Measurements from ENCODE around the gene TEDC1. TPM values are rescaled to one million over a fixed set of nuclear protein-coding genes. Genes with fewer than 3 reads are reported as not detected.

The TEDC1 gene
- total RNA-seq, 1 donor from 2014 or later: 12.7 TPM

DNA sequence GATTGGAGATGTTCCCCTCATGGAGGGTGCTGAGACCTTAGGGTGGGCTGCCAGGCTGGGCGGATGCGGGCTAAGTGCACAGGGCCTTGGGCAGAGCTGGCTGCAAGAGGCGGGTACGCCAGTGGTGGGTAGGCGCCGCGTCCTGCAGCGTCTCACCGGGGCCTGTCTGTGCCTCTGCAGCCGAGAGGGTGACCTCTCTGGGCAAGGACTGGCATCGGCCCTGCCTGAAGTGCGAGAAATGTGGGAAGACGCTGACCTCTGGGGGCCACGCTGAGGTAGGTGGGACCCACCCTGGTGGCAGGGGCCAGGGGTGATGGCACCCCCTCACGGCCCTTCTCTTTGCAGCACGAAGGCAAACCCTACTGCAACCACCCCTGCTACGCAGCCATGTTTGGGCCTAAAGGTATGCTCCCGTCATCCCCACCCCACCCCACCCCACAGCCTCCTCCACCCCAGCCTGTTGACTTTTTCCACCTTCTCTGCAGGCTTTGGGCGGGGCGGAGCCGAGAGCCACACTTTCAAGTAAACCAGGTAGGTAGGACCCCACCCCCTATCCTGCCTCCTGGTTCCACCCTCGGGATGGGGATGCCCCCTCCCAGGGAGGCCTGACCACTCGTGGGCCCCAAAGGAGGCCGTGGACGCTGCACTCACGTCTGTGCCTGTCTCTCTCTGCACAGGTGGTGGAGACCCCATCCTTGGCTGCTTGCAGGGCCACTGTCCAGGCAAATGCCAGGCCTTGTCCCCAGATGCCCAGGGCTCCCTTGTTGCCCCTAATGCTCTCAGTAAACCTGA lies 2.9 kb upstream of the TEDC1 start:
- intact Hi-C loops (cut with DNase I): loop anchor here (10.0 kb wide), 3 partner anchors 463 to 803 kb away; partner anchors contain the start of genes CDCA4 and INF2
- no peaks in the 10 kb centered on the region for H3K9me3 ChIP-seq
- DNase-seq (ENCODE audit: low spot score in 2 of 2): no peak
- peak overlapping the region; percentile 89 to 99 for H3K27ac ChIP-seq
- no peaks in the 10 kb centered on the region for H3K36me3 ChIP-seq
- TF ChIP-seq, protein P1, sequence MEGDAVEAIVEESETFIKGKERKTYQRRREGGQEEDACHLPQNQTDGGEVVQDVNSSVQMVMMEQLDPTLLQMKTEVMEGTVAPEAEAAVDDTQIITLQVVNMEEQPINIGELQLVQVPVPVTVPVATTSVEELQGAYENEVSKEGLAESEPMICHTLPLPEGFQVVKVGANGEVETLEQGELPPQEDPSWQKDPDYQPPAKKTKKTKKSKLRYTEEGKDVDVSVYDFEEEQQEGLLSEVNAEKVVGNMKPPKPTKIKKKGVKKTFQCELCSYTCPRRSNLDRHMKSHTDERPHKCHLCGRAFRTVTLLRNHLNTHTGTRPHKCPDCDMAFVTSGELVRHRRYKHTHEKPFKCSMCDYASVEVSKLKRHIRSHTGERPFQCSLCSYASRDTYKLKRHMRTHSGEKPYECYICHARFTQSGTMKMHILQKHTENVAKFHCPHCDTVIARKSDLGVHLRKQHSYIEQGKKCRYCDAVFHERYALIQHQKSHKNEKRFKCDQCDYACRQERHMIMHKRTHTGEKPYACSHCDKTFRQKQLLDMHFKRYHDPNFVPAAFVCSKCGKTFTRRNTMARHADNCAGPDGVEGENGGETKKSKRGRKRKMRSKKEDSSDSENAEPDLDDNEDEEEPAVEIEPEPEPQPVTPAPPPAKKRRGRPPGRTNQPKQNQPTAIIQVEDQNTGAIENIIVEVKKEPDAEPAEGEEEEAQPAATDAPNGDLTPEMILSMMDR (IDR thresholded peaks at IDR 0.05): no peak
- H3K4me3 ChIP-seq: peak overlapping the region; percentile 64 to 67
- H3K4me1 ChIP-seq: peaks cover 29 to 57% of the 10 kb centered on the region in 2 donors
- H3K27me3 ChIP-seq: no peaks in the 10 kb centered on the region

DNA sequence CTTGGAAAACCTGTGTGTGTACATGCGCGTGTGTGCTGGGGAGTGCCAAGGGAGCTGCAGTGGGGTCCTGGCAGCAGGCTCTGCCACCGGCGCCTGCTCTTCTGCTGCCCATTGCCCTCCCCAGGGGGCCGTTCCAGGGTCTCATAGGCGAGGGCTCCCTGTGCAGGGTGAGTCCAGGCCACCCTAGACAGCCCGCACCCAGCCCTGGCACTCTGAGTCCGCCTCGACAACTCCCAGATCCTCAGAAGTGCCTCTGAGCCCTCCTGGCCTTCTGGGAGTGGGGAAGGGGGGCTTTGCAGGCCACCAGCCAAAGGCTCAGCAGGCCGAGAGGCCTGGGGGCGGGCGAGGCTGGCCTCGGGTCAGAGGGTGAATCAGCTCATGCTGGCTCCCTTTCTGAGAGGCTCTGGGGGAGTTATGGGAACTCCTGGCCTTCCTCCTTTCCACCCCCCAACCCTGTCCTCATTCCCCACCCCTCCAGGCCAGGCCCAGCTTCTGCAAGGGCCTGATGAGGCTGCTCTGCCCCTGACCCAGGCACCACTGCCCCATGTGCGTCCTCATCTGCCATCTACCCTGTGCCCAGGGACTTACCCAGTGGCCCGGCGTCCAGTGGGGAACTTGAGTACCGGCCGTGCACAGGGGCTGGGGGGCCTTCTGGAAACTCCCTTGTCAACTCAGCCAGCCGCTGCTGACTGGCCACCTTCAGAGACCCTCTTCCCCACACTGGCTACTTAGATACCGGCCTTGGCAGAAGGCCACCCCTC lies 2.1 kb upstream of the TEDC1 start:
- TF ChIP-seq, protein P1 (IDR thresholded peaks at IDR 0.05): no peak
- Histone ChIP-seq H3K4me1 (peaks cover 22 to 50% of the 10 kb centered on the region in 2 donors), H3K27me3 (no peaks in the 10 kb centered on the region), H3K9me3 (no peaks in the 10 kb centered on the region), H3K4me3 (peak overlapping the region; percentile 64 to 67), H3K36me3 (no peaks in the 10 kb centered on the region), H3K27ac (peak overlapping the region; percentile 89 to 99)
- intact Hi-C loops (cut with DNase I): loop anchor here (10.0 kb wide), 3 partner anchors 464 to 804 kb away; partner anchors contain the start of genes CDCA4 and INF2
- no peak for DNase-seq (ENCODE audit: low spot score in 2 of 2)

DNA sequence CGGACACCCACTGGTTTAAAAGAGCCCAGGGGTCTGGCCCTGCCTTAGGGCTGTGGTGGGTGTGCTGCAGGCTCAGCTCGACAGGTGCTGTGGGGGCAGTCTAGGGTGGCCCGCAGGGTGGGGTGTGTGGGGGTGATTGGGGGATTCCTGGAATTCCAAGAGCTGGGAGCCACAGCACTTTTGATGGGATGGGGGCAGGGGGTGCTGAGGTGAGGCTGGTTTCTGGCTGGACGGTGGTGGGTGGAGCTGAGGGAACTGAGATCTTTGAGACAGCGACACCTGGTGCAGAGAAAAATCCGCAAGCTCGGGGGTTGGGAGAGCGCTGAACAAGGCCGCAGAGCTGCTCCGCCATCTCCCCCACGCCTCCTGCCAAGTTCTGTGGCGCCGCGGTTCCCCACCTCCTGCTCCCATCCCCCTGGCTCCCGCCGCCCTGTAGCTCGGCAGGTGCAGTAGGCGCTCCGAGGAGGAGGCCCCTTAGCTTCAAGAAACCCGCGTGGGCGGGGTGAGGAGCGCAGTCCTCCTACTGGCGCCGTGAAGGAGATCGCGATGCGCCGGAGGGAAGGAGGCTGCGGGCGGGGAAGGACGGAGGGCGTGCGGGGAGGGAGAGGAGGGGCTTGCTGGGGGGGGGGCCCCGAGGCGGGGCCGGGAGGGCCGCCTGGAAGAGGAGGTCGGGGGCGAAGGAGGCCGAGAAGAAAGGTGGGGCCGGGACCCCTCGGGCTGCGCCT lies 1.3 kb upstream of the TEDC1 start:
- peak overlapping the region; percentile 64 to 67 for H3K4me3 ChIP-seq
- peak in 1 of 2 donors; percentile 93 for DNase-seq (ENCODE audit: low spot score in 2 of 2)
- peak overlapping the region; percentile 89 to 99 for H3K27ac ChIP-seq
- H3K27me3 ChIP-seq: no peaks in the 10 kb centered on the region
- H3K36me3 ChIP-seq: no peaks in the 10 kb centered on the region
- peaks cover 19 to 44% of the 10 kb centered on the region in 2 donors for H3K4me1 ChIP-seq
- no peaks in the 10 kb centered on the region for H3K9me3 ChIP-seq
- TF ChIP-seq, protein P1 (IDR thresholded peaks at IDR 0.05): peak; percentile 61 to 87 (median 79)
- intact Hi-C loops (cut with DNase I): loop anchor here (1.0 to 10.0 kb wide), 11 partner anchors 8 to 805 kb away; partner anchors contain the start of genes CDCA4, CRIP2, INF2 and MTA1

DNA sequence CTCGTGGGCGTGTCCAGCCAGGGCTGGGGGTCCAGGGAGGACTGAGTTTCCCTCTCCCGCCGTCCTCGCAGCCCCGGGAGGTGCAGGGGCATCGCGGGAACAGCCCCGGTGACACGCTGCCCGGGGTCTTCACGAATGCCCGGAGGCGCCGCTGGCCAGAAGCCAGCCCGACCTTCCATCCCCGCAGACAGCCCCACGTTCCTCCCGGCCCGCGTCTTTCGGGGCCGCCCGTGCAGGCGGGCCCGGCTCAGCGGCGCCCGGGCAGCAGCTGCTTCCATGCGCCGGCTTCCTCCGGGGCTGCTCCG lies 827 bp upstream of the TEDC1 start:
- Histone ChIP-seq H3K27ac (peak overlapping the region; percentile 89 to 99), H3K4me3 (peak overlapping the region; percentile 64 to 67), H3K4me1 (peaks cover 19 to 39% of the 10 kb centered on the region in 2 donors), H3K36me3 (no peaks in the 10 kb centered on the region), H3K9me3 (no peaks in the 10 kb centered on the region), H3K27me3 (no peaks in the 10 kb centered on the region)
- intact Hi-C loops (cut with DNase I): loop anchor here (1.0 to 5.0 kb wide), 8 partner anchors 9 to 398 kb away; partner anchors contain the start of genes CRIP2, MTA1, TEX22 and TMEM121
- TF ChIP-seq, protein P1 (IDR thresholded peaks at IDR 0.05): no peak
- DNase-seq (ENCODE audit: low spot score in 2 of 2): no peak

DNA sequence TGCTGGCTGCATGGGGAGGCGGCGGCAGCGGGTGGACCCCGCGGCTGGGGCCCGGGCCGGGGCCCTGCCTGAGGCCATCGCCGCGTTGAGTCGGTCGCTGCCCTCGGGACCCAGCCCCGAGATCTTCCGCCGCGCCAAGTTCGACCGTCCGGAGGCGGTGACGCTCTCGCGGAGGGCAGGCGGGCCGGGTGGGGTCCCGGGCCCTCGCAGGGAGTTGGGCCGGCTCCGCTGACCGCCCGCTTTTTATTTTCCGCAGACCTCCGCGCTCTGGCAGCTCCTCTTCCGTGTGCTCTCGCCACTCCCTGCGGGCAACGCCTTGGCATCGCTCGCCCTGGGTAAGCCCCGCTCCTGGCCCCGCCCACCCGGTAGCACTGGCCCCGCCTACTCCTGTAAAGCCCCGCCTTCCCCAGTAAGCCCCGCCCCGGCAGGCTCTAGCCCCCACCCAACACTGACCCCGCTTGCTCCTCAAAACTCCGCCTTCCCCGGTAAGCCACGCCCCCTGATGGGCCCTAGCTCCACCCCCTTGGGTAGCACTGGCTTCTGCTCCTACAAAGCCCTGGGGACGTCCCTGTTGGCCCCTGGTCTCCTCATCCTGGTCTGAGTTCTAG lies 424 bp downstream of the TEDC1 start:
- DNase-seq (ENCODE audit: low spot score in 2 of 2): peak in 1 of 2 donors; percentile 22

More for the DNA sequence above, 424 bp downstream of the TEDC1 start:
- intact Hi-C loops (cut with DNase I): loop anchor here (1.0 to 5.0 kb wide), 6 partner anchors 17 to 399 kb away; partner anchors contain the start of genes BRF1, CRIP2, MTA1 and TEX22
- H3K4me3 ChIP-seq: peak overlapping the region; percentile 77 to 90
- H3K36me3 ChIP-seq: no peaks in the 10 kb centered on the region
- H3K27me3 ChIP-seq: no peaks in the 10 kb centered on the region
- peaks cover 13 to 30% of the 10 kb centered on the region in 2 donors for H3K4me1 ChIP-seq
- TF ChIP-seq, protein P1 (IDR thresholded peaks at IDR 0.05): no peak
- no peaks in the 10 kb centered on the region for H3K9me3 ChIP-seq
- H3K27ac ChIP-seq: peak overlapping the region; percentile 75

Data from ascending aorta (tissue), 2 donors.